Ovary (tissue), 3 donors: ENCODE measurements around the gene RBM8A.

ENCODE experiments used
- CTCF ChIP-seq, 3 donors: fragments of 450-650 bp in 2 of 3; fragments of 200-600 bp in 1 of 3; IDR thresholded peaks; one replicate each; pipeline versions ENCODE4 v1.5.1 to v1.8.0; 2016 to 2022; ENCODE audit warnings: antibody characterized with exemption in 3 of 3, mild to moderate bottlenecking in 1 of 3
- EP300 ChIP-seq: sonication (generic); formaldehyde crosslinking; IDR thresholded peaks from one replicate; pipeline ENCODE4 v1.6.1; 2017; ENCODE audit warnings: antibody characterized with exemption
- POLR2A ChIP-seq: fragments of 450-650 bp; IDR thresholded peaks from one replicate; pipeline ENCODE4 v1.6.1; 2017; ENCODE audit warnings: antibody characterized with exemption, mild to moderate bottlenecking, moderate library complexity
- donor health status: DM: no; HTN: no; CAD: no.

GRCh38 chr1:145885738-145886287 is 41.5 kb downstream of the RBM8A start, which contains the start of gene ANKRD35:
- TF ChIP-seq CTCF (IDR thresholded peaks at IDR 0.05) (no peak), POLR2A (no peak), EP300 (no peak)
